ENCODE measurements around the gene PTPRD.

DNA sequence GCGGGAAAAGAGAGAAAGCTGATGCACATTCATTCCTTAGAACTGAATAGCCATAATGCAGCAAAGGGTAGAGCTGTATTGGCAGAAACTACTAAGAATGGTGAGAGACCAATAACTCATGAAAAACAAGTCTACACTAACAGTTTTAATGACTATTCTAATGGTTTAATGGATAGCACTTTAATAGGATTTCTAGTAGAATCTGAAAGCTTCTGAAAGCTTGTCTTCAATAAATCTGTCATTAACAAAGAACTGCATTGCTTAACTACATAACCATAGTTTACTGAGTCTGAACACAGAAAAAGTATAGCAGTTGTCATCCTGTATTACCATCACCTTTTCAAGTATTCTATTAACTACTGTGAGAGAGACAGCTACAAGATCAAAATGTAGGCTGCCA lies 2195.5 kb downstream of the PTPRD start:
- TF ChIP-seq, protein P1, sequence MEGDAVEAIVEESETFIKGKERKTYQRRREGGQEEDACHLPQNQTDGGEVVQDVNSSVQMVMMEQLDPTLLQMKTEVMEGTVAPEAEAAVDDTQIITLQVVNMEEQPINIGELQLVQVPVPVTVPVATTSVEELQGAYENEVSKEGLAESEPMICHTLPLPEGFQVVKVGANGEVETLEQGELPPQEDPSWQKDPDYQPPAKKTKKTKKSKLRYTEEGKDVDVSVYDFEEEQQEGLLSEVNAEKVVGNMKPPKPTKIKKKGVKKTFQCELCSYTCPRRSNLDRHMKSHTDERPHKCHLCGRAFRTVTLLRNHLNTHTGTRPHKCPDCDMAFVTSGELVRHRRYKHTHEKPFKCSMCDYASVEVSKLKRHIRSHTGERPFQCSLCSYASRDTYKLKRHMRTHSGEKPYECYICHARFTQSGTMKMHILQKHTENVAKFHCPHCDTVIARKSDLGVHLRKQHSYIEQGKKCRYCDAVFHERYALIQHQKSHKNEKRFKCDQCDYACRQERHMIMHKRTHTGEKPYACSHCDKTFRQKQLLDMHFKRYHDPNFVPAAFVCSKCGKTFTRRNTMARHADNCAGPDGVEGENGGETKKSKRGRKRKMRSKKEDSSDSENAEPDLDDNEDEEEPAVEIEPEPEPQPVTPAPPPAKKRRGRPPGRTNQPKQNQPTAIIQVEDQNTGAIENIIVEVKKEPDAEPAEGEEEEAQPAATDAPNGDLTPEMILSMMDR (conservative IDR thresholded peaks at IDR 0.05; ENCODE audit: low read depth, low read length): no peak
- TF ChIP-seq ELK1 (IDR thresholded peaks at IDR 0.05; ENCODE audit: borderline replicate concordance, low read depth, low read length) (no peak), MAFK (IDR thresholded peaks at IDR 0.05; ENCODE audit: low read depth, low read length) (no peak), POLR2A (IDR thresholded peaks at IDR 0.05; ENCODE audit: low read depth, low read length) (no peak), CEBPB (IDR thresholded peaks at IDR 0.05; ENCODE audit: low read depth, low read length) (no peak), MXI1 (IDR thresholded peaks at IDR 0.05; ENCODE audit: borderline replicate concordance, low read depth, low read length) (no peak), RAD21 (IDR thresholded peaks at IDR 0.05; ENCODE audit: low read length) (no peak), RFX5 (IDR thresholded peaks at IDR 0.05; ENCODE audit: low read depth, low read length) (no peak), SMC3 (IDR thresholded peaks at IDR 0.05; ENCODE audit: low read depth, low read length) (no peak), USF2 (IDR thresholded peaks at IDR 0.05; ENCODE audit: low read depth, low read length) (no peak)
